ENCODE data around the gene ILKAP.

The ILKAP gene

DNA sequence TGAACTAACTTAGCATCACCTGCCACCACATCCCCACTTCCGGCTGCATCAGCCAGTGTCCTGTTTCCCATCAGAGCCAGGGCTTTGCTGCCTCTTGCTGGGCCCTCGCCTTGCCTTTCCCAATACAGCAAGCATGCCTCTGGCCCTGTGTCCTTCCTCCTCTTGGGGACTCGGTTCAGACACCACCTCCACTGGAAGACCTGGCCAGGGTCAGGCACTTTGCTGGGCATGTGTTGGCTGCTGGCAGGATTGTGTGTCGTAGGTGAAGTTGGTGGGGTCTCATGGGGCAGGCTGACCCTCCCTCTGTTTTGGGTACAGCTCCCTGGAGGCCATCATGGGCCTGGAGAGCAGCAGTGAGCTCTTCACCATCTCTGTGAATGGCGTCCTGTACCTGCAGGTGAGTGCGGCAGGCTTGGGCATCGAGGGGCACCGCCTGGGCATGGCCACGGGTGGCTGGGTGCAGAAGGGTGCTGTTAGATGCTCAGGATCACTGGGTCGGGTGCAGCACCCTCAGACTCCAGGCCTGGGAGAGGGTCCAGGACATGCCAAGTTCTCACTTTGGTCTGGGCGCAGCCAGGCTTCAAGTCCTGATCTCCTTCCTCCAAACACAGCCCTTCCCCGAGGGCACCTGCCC lies 38.1 kb downstream of the ILKAP start:
- TF ChIP-seq, protein P1, sequence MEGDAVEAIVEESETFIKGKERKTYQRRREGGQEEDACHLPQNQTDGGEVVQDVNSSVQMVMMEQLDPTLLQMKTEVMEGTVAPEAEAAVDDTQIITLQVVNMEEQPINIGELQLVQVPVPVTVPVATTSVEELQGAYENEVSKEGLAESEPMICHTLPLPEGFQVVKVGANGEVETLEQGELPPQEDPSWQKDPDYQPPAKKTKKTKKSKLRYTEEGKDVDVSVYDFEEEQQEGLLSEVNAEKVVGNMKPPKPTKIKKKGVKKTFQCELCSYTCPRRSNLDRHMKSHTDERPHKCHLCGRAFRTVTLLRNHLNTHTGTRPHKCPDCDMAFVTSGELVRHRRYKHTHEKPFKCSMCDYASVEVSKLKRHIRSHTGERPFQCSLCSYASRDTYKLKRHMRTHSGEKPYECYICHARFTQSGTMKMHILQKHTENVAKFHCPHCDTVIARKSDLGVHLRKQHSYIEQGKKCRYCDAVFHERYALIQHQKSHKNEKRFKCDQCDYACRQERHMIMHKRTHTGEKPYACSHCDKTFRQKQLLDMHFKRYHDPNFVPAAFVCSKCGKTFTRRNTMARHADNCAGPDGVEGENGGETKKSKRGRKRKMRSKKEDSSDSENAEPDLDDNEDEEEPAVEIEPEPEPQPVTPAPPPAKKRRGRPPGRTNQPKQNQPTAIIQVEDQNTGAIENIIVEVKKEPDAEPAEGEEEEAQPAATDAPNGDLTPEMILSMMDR (IDR thresholded peaks at IDR 0.05; ENCODE audit: low read depth, low read length, missing control alignments), result no peak
- no peak overlapping the region for H3K4me3 ChIP-seq (replicated peaks; ENCODE audit: low read depth, low read length)
- DNase-seq (ENCODE audit: extremely low read depth, low read depth), result no peak

DNA sequence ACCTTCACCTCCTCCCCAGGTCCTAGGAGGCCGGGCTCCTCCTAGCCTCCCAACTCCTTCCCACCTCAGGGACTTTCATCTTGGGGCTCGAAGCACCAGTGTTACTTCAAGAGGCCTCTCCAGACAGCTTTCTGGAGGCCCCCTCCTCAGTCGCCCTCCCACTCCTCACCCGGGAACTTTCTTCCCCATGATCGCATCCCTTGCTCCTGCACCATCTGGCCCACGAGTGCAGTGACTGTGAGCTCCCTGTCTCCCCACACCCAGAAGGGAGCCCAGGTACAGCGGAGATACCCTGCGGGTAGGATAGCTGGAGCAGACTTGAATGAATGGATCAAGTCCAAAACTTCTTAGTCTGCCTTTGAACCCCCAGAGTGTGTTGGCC lies 38.6 kb downstream of the ILKAP start:
- DNase-seq (ENCODE audit: extremely low read depth, low read depth), result no peak
- TF ChIP-seq, protein P1 (IDR thresholded peaks at IDR 0.05; ENCODE audit: low read depth, low read length, missing control alignments), result no peak
- no peak overlapping the region for H3K4me3 ChIP-seq (replicated peaks; ENCODE audit: low read depth, low read length)

GRCh38 chr2:238163481-238164198 lies 39.9 kb downstream of the ILKAP start:
- TF ChIP-seq, protein P1 (IDR thresholded peaks at IDR 0.05; ENCODE audit: low read depth, low read length, missing control alignments), result no peak
- no peak overlapping the region for H3K4me3 ChIP-seq (replicated peaks; ENCODE audit: low read depth, low read length)
- no peak for DNase-seq (ENCODE audit: extremely low read depth, low read depth)

GRCh38 chr2:238162846-238163441 lies 40.6 kb downstream of the ILKAP start:
- no peak overlapping the region for H3K4me3 ChIP-seq (replicated peaks; ENCODE audit: low read depth, low read length)
- TF ChIP-seq, protein P1 (IDR thresholded peaks at IDR 0.05; ENCODE audit: low read depth, low read length, missing control alignments), result no peak
- DNase-seq (ENCODE audit: extremely low read depth, low read depth), result no peak

- TF ChIP-seq, protein P1 (IDR thresholded peaks at IDR 0.05; ENCODE audit: low read depth, low read length, missing control alignments), result no peak
- no peak overlapping the region for H3K4me3 ChIP-seq (replicated peaks; ENCODE audit: low read depth, low read length)
- DNase-seq (ENCODE audit: extremely low read depth, low read depth), result no peak
Observed at GRCh38 chr2:238162251-238162845, 41.1 kb downstream of the ILKAP start.

DNA sequence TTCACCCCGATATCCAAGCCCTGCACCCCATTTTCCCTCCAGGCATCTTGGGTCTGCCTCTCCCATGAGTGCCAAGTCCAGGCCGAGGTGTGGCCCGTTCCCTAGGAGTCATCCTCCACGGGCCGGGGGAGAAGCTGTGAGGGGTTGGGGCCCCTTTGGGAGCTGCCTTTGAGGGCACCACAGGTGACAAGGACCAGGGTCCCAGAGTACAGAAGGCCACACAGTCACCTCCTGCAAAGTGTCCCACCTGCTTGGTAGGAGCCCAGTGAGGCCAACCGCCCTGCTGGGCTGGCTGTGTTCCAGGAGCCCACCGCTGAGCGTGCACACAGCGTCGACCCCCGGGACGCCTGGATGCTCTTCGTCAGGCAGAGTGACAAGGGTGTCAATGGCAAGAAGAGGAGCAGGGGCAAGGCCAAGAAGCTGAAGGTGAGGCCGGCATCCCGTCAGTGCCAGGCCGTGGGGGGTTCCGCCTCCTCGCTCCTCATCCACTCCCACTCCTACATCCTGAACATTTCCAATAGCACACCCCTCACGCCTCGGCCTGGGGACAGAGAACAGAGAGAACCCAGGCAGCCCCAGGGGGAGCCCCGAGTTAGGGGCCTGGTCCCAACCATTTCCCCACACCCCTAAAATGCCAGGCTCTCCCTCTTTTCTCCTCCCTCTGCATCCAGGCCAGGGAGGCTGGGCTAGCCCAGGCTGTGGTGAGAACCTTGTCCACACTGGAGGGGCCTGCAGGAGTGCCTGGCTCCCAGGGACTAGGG lies 42.0 kb downstream of the ILKAP start:
- DNase-seq (ENCODE audit: extremely low read depth, low read depth), result no peak
- TF ChIP-seq, protein P1 (IDR thresholded peaks at IDR 0.05; ENCODE audit: low read depth, low read length, missing control alignments), result no peak
- H3K4me3 ChIP-seq (replicated peaks; ENCODE audit: low read depth, low read length), result no peak overlapping the region

All from HFF-Myc (cell line).